HK-2 (cell line): Measurements from ENCODE around the gene TBC1D1.

ENCODE experiments used
- DNase-seq: peaks from one replicate; pipeline ENCODE4 v3.0.0-alpha.2; 2018; ENCODE audit not compliant: unreplicated experiment

The TBC1D1 gene

DNA sequence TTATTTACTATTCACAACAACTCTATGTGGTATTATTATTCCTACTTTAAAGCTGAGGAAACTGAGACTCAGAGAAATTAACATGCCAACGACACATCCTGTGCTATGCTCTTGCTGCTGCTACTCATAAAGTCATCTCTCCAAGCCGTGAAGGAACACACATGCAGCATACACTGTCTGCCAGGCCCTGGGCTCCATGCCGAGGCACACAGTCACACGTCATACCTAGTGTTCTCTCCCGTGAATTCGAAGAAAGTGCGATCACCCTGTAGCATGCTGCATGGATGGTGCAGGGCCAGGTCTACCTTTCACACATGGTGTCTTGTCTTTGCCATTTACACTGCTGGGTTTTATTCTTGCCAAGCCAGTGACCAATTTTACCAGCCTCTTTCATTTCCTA is 34.1 kb downstream of the TBC1D1 start:
- DNase-seq = no peak

DNA sequence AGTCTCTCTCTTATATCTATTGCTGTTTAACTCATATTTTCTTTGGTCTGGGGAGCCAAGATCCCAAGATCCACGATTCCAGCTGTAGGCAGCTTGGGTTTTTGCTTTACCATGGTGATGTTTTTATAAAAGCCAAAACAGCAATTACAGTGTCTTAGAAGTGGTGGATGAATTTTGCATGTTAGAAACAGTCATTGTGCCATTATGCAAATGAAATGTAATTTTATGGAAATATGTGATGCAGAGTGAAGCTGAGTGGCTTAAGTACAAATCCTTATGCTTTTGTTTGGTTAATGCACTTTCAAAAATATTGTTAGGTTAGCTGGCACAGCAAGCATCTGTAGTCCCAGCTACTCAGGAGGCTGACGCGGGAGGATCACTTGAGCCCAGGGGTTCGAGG is 36.5 kb downstream of the TBC1D1 start:
- DNase-seq = no peak

DNA sequence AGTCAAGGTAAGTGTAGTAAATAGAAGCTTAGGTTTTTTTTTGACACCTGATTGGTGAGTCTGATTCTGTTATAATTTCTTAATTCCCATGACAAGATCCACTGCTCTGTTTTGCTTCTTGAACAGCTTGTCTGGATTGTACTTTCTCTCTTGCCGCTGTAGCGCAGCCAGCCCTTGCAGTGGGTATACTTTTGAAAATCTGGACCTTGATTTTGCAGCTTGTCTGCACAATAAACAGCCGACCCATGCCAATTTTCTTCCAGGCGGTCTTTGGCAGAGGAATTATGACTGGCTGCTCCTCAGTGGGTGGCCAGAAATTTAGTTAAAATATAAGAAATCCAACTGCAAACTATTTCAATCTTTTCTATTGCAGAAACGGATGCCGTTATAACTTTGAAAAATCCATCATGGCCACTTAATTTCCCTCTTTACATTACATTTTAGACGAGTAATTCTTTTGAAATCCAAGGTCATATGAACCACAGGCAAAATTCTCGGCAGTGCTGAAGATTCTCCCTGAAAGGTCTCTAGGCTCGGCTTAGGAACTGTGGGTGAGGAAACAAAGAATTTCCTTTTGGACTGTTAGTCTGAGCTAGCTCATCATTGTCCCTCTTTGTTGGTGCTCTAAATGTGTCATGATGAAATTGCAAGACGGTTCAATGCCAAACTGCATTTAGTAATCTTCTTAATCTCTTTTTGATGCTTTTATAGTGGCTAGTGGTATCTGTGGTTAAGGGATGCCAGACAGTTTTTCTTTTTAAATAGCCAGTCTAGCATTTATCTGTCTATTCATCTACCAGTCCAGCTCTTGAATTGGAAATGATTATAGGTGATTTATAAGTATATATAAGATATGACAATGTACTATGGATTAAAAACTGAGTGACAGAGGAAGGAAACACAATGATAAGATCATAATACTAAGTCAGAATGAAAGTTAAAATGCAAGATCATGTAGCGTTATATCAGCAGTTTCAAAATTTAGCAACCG is 37.8 kb downstream of the TBC1D1 start:
- DNase-seq = no peak

- DNase-seq = no peak
Measured at GRCh38 chr4:37934096-37934495, 43.2 kb downstream of the TBC1D1 start.

GRCh38 chr4:37934609-37935008 is 43.7 kb downstream of the TBC1D1 start:
- DNase-seq = no peak

- DNase-seq = no peak
Measured at GRCh38 chr4:37935026-37935425, 44.1 kb downstream of the TBC1D1 start.

- DNase-seq = no peak
Measured at GRCh38 chr4:37936889-37937498, 46.1 kb downstream of the TBC1D1 start.

GRCh38 chr4:37938208-37938607 is 47.3 kb downstream of the TBC1D1 start:
- DNase-seq = no peak

DNA sequence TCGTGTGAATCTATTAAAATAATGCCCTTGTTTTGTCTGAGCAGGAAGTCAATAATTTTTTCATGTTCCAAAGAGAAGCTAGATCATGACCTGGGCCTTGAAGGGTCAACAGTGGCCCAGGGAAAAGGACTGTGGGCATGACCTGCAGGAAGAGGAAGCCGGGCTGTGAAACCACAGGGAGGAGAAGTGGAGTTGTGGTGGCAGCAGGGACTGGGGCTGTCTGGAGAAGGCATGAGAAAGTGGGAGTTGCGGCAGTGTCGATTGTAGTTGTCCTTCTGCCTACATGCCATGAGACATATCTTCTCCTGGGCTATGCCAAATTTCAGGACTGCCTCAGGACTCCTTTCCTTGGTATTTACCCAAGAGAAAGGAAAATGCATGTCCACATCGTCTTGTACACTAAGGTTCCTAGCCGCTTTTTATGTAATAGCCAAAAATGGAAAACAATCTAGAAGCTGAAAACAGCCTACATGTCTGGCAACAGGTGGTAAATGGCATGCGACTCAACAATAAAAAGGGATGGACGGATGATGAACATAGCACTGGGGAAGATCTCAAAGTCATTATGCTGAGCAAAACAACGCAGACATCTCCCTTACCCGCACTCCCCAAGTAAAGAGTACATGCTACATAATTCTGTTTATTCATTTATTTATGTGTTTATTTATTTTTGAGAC is 55.8 kb downstream of the TBC1D1 start:
- no peak for DNase-seq

DNA sequence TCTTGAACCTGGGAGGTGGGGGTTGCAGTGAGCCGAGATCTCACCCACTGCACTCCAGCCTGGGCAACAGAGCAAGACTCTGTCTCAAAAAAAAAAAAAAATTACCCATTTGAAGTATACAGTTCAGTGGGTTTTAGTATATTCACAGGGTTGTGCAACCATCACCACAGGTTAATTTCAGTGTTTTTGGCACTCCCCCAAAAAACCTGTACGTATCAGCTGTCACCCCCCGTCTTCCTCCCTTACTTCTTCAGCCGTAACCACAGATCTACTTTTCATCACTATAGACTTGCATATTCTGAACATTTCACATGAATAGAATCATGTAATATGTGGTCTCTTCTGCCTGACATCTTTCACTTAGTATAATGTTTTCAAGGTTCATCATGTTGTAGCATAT is 57.7 kb downstream of the TBC1D1 start:
- no peak for DNase-seq

DNA sequence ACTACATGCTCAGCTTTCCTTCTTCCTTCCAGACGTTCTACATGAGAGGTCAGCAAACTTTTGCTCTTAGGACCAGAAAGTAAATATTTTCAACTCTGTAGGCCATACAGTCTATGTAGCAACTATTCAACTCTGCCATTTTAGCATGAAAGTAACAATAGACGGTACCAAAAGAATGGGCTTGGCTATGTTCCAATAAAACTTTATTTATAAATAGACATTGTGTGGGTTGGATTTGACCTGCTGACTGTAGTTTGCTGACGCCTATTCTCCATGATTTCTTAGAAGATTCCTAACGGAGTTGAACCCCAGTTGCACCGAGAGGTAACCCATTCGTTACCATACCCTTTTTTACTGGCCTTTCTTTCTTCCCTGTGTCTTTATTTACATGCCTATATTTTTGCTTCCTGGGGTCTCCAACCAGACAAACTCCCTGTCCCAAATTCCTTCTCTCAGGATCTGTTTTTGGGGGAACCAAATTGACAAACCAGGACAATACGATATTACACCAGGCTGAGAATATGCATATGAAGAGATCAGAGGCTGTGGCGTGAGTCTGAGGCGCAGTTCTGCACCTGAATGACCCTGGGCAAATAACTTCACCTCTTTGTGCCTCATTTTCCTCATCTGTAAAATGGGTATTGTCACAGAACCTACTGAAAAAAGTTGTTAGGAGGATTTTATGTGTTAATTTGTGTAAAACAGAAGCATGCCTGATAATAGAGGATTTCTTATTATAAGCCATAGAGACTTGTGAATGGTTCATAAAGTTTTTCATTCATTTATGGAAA is 58.9 kb downstream of the TBC1D1 start:
- no peak for DNase-seq

- DNase-seq = no peak
Measured at GRCh38 chr4:37951461-37952352, 60.8 kb downstream of the TBC1D1 start.

GRCh38 chr4:37953156-37953555 is 62.3 kb downstream of the TBC1D1 start:
- no peak for DNase-seq

DNA sequence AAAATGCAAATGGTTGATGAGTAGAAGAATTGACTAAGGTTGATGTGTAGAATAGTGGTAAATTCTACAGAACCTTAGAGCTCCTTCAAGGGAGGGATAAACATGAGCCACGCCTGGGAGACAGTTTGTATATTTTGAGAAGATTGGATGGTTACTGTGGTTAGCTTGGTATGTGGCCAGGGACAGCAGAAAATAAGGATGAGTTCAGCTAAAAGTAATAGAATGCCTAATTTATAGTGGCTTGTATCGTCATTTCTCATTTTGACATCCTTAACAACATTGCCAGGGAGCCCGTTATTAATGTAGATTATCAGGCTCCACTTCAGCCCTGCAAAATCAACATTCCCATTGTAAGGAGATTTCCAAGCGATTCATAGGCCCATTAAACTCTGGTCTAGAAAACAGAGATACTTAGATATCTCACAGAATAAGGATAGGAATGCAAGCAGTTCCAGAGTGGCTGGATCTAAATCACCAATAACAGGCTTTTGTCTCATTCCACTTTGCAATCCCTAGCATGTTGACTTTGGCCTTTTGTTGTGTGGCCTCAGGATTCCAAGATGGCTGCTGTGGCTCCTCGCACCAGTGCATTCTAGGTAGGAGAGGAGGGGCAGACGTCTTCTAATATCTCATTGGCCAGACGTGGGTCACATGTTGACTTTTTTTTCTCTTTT is 62.9 kb downstream of the TBC1D1 start:
- DNase-seq = no peak

DNA sequence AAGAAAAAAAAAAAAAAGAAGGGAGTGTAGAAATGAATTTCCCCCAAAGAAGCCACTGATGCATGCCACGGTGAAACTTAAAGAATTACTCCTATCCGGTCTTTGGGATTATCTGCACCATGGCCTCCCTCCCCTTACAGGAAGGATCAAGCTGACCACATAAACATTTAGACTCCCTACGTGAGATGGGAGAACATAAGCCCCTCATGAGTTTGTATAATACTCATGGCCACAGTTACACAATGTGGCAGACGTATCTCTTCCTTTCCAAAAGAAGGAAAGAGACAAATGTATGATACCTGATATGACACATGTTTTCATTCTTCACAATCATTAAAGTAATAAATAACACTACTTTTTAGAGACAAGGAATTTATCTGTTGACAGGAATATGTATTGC is 66.1 kb downstream of the TBC1D1 start:
- DNase-seq = no peak

DNA sequence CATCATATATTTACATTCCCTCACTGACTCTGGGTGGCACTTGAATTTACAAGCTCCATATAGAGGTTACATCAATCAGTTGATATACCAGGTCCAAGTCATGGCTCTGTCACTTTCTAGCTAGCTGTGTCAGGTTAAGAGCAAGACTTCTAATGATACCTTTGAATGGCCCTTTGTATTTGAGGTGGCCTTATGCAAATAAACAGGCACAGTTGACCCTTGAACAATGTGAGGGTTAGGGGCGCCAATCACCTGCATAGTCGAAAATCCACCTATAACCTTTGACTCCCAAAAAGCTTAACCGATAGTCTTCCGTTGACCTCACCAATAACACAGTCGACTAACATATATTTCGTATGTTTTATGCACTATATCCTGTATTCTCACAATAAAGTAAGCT is 68.0 kb downstream of the TBC1D1 start:
- no peak for DNase-seq

- DNase-seq = no peak
Measured at GRCh38 chr4:37960098-37960497, 69.2 kb downstream of the TBC1D1 start, which contains the start of gene PTTG2. Gene PTTG2, plus strand, starts transcription at chr4:37960398. Its CDS starts 37 bp downstream, at chr4:37960435.

DNA sequence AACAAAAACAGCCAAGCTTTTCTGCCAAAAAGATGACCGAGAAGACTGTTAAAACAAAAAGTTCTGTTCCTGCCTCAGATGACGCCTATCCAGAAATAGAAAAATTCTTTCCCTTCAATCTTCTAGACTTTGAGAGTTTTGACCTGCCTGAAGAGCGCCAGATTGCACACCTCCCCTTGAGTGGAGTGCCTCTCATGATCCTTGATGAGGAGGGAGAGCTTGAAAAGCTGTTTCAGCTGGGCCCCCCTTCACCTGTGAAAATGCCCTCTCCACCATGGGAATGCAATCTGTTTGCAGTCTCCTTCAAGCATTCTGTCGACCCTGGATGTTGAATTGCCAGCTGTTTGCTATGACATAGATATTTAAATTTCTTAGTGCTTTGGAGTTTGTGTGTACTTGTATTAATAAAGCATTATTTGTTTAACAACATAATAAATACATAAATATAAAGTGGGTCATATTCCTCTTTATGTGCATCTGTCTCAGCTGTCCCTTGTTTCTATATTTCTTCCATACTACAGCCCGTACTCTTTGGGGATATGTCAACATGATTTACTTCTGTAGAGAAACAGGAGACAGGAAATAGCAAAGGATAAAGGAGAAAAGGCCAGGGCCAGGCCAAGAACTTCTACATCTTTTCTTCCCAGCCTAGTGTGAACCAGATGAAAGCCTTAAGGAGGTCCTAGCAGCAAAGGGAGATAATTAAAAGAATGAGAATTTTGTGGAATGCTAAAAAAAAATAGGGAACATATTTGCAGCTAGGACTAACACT is 70.0 kb downstream of the TBC1D1 start:
- no peak for DNase-seq

DNA sequence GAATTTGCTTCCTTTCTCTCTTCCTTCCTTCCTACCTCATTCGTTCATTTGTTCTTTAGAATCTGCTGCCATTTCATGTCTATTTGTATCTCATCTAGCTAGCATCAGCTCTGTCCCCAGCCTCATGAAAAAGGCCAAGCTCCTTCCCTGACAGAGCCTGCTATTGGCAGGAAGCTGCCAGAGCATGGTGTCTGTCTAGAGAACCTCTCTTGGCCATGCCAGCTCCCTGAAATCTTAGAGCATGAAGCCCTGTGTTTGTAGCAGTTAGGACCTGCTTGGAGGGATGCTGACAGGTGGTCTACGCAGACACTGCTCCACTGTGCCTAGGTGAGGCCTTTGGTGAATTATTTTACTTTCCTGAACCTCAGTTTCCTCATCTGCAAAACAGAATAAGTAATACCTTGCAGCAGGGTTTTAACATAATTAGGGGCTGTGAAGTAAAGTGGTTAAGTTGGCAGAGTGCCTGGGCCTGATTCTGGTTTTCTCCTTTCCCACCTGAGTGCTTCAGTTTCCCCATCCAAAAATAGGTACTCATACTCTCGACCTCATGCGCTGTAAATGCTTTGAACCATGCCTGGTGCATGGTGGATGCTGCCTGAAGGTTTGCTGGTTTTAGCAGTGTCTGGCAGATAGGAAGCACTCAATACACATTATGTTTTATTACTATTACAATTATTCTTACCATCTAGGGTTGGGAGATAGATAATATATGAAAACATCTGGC is 74.0 kb downstream of the TBC1D1 start:
- DNase-seq = no peak
